H1 (cell line): Measurements from ENCODE around the gene PHOSPHO1.

Experiments used
- BACH1 ChIP-seq: IDR thresholded peaks from 2 replicates; pipeline ENCODE4 v1.6.1; 2012; ENCODE audit warnings: low read length, improper control_type of control experiment
- CBX8 ChIP-seq: fragments of 300-800, 300-1000 bp; sonication (generic); IDR thresholded peaks from 2 replicates; pipeline ENCODE4 v1.7.1; 2016; ENCODE audit warnings: low read depth, low read length, borderline replicate concordance
- CEBPB ChIP-seq: IDR thresholded peaks from 2 replicates; pipeline ENCODE4 v1.6.1; 2012; ENCODE audit warnings: low read depth, low read length
- EP300 ChIP-seq, 2 experiments: IDR thresholded peaks; 1 replicate in 1 of 2; 2 replicates in 1 of 2; pipeline ENCODE4 v1.6.1; 2011 to 2012; ENCODE audit warnings: low read depth in 2 of 2, low read length in 2 of 2, mild to moderate bottlenecking in 2 of 2, borderline replicate concordance in 1 of 2, inconsistent platforms in 1 of 2, moderate library complexity in 1 of 2
- EZH2 ChIP-seq: fragments of 200-600 bp; sonication (generic); IDR thresholded peaks from 2 replicates; pipeline ENCODE4 v1.7.1; 2012; ENCODE audit warnings: low read depth, mild to moderate bottlenecking, moderate library complexity, low read length, inconsistent platforms; ENCODE audit not compliant: severe bottlenecking
- KDM5A ChIP-seq: fragments of 200-600 bp; IDR thresholded peaks from 2 replicates; pipeline ENCODE4 v1.7.1; 2012; ENCODE audit warnings: mild to moderate bottlenecking, low read length, inconsistent platforms, mixed read lengths
- POLR2A ChIP-seq, 2 experiments: IDR thresholded peaks; 1 replicate in 1 of 2; 2 replicates in 1 of 2; pipeline ENCODE4 v1.6.1; 2011; ENCODE audit warnings: low read depth in 2 of 2, low read length in 2 of 2, mild to moderate bottlenecking in 2 of 2; ENCODE audit errors: control extremely low read depth in 1 of 2
- POLR2AphosphoS5 ChIP-seq: IDR thresholded peaks from 2 replicates; pipeline ENCODE4 v1.6.1; 2011; ENCODE audit warnings: low read depth, low read length
- RFX5 ChIP-seq: IDR thresholded peaks from 2 replicates; pipeline ENCODE4 v1.6.1; 2011; ENCODE audit warnings: low read depth, low read length, improper control_type of control experiment, borderline replicate concordance
- SP1 ChIP-seq: IDR thresholded peaks from 2 replicates; pipeline ENCODE4 v1.6.1; 2011; ENCODE audit warnings: low read depth, low read length
- SP2 ChIP-seq: IDR thresholded peaks from 2 replicates; pipeline ENCODE4 v1.6.1; 2012; ENCODE audit warnings: mild to moderate bottlenecking, low read length, inconsistent platforms
- TF ChIP-seq, protein P1 (sequence below): IDR thresholded peaks from 2 replicates; pipeline ENCODE4 v1.6.1; 2012; ENCODE audit warnings: inconsistent platforms
- TF ChIP-seq, protein P2 (sequence below), 3 experiments: IDR thresholded peaks; 1 replicate in 2 of 3; 2 replicates in 1 of 3; pipeline versions ENCODE4 v1.5.1 to v1.6.1; 2011; ENCODE audit warnings: low read length in 3 of 3, mild to moderate bottlenecking in 3 of 3, inconsistent platforms in 2 of 3, low read depth in 1 of 3, moderate library complexity in 1 of 3; ENCODE audit not compliant: insufficient read depth in 1 of 3; ENCODE audit errors: control extremely low read depth in 1 of 3
- TF ChIP-seq, protein P3 (sequence below): IDR thresholded peaks from 2 replicates; pipeline ENCODE4 v1.6.1; 2012; ENCODE audit warnings: inconsistent platforms

DNA sequence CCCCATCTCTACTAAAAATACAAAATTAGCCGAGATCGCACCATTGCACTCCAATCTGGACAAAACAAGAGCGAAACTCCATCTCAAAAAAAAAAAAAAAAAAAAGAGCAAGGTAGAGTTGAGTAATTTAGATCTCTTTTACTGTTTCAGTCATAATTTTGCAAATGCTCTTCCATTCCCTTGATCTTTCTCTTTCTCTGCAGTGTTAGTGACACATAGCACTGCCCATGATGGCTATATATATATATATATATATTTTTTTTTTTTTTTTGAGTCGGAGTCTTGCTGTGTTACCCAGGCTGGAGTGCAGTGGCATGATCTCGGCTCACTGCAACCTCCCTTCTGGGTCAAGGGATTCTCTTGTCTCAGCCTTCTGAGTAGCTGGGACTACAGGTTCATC lies 12.2 kb upstream of the PHOSPHO1 start:
- TF ChIP-seq RFX5 = no peak
- TF ChIP-seq, protein P1, sequence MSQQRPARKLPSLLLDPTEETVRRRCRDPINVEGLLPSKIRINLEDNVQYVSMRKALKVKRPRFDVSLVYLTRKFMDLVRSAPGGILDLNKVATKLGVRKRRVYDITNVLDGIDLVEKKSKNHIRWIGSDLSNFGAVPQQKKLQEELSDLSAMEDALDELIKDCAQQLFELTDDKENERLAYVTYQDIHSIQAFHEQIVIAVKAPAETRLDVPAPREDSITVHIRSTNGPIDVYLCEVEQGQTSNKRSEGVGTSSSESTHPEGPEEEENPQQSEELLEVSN = no peak
- no peak for TF ChIP-seq BACH1
- TF ChIP-seq SP2 = no peak
- TF ChIP-seq, protein P2, sequence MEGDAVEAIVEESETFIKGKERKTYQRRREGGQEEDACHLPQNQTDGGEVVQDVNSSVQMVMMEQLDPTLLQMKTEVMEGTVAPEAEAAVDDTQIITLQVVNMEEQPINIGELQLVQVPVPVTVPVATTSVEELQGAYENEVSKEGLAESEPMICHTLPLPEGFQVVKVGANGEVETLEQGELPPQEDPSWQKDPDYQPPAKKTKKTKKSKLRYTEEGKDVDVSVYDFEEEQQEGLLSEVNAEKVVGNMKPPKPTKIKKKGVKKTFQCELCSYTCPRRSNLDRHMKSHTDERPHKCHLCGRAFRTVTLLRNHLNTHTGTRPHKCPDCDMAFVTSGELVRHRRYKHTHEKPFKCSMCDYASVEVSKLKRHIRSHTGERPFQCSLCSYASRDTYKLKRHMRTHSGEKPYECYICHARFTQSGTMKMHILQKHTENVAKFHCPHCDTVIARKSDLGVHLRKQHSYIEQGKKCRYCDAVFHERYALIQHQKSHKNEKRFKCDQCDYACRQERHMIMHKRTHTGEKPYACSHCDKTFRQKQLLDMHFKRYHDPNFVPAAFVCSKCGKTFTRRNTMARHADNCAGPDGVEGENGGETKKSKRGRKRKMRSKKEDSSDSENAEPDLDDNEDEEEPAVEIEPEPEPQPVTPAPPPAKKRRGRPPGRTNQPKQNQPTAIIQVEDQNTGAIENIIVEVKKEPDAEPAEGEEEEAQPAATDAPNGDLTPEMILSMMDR (IDR thresholded peaks at IDR 0.05; ENCODE audit: control extremely low read depth in 1 of 3, insufficient read depth in 1 of 3, low read depth in 1 of 3, low read length in 3 of 3) = no peak
- no peak for TF ChIP-seq CEBPB
- no peak for TF ChIP-seq KDM5A
- TF ChIP-seq EZH2 = no peak
- no peak for TF ChIP-seq EP300 (IDR thresholded peaks at IDR 0.05; ENCODE audit: borderline replicate concordance in 1 of 2, low read depth in 2 of 2, low read length in 2 of 2)
- no peak for TF ChIP-seq CBX8
- TF ChIP-seq, protein P3, sequence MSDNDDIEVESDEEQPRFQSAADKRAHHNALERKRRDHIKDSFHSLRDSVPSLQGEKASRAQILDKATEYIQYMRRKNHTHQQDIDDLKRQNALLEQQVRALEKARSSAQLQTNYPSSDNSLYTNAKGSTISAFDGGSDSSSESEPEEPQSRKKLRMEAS = no peak
- no peak for TF ChIP-seq SP1
- TF ChIP-seq POLR2A (IDR thresholded peaks at IDR 0.05; ENCODE audit: control extremely low read depth in 1 of 2, low read depth in 2 of 2, low read length in 2 of 2) = no peak
- TF ChIP-seq POLR2AphosphoS5 = no peak
